Measurements from ENCODE around the gene MAN2B1.
"Not testable (repeated sequence)": the region's sequence is repeated elsewhere in the genome, so short reads cannot be mapped to it uniquely, and the experiment has no call there.

MAN2B1 gene

DNA sequence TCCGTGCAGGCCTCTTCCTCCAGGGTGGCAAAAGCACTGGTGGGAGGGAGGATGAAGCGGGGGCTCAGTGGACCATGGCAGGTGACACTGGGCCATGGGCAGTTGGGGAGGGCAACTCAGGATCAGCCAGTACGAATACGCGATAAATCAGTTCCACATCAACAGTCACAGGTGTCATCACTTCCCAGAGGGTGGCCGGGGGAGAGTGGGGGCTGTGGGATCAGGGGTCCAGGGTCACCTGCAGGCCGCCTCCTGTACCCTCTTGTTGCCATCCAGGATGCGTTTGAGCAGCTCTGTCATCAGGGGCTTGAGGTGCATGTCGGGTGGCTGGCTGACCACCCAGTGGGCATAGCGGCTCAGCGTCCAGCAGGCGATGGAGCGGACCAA, 39.8 kb upstream of the MAN2B1 start:
- in situ Hi-C loops (cut with MboI; ENCODE audit: low sequenced_read_pairs, unreplicated experiment) = no loop called here
- TF ChIP-seq CTCF (IDR thresholded peaks at IDR 0.05; ENCODE audit: borderline replicate concordance, control extremely low read depth, extremely low read depth, insufficient read depth, missing control alignments) = no peak
- no peak for DNase-seq (ENCODE audit: low spot score)

DNA sequence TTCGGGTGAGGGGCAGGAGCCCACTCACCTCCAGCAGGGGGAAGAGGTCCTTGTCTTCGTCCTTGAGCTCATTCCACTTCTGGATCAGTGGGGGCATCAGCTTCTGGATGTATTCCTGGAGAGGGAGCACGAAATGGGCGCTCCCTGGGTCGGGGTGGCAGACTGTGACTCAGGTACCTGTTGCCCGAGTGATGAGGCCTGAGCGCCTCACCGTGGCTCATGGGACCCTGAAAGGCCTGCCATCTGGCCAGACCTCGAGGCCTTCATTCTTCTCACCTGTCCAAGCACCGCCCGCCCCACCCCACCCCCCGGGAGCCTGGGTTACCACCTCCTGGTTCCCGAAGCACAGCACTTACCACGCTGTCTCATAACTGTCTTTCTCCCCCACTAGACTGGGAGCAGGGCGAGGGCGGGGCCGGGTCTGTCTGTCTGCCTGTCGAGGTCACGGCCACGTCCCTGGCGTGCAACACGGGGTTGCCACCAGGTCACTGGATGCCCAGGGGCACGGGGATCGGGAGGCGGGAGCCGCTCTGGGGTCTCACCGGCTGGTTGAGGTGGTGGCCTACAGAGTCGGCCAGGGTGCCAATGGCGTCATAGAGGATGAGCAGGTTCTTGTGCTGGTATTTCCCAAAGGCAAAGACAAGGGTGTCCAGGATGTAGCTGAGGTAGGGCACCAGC, 39.3 kb upstream of the MAN2B1 start:
- TF ChIP-seq CTCF (IDR thresholded peaks at IDR 0.05; ENCODE audit: borderline replicate concordance, control extremely low read depth, extremely low read depth, insufficient read depth, missing control alignments) = no peak
- in situ Hi-C loops (cut with MboI; ENCODE audit: low sequenced_read_pairs, unreplicated experiment) = no loop called here
- DNase-seq (ENCODE audit: low spot score) = no peak

- in situ Hi-C loops (cut with MboI; ENCODE audit: low sequenced_read_pairs, unreplicated experiment) = no loop called here
- TF ChIP-seq CTCF (IDR thresholded peaks at IDR 0.05; ENCODE audit: borderline replicate concordance, control extremely low read depth, extremely low read depth, insufficient read depth, missing control alignments) = no peak
- DNase-seq (ENCODE audit: low spot score) = no peak
Observed at GRCh38 chr19:12705169-12705568, 38.6 kb upstream of the MAN2B1 start.

- no peak for DNase-seq (ENCODE audit: low spot score)
- no peak for TF ChIP-seq CTCF (IDR thresholded peaks at IDR 0.05; ENCODE audit: borderline replicate concordance, control extremely low read depth, extremely low read depth, insufficient read depth, missing control alignments)
- in situ Hi-C loops (cut with MboI; ENCODE audit: low sequenced_read_pairs, unreplicated experiment) = no loop called here
Observed at GRCh38 chr19:12703046-12703445, 36.5 kb upstream of the MAN2B1 start.

DNA sequence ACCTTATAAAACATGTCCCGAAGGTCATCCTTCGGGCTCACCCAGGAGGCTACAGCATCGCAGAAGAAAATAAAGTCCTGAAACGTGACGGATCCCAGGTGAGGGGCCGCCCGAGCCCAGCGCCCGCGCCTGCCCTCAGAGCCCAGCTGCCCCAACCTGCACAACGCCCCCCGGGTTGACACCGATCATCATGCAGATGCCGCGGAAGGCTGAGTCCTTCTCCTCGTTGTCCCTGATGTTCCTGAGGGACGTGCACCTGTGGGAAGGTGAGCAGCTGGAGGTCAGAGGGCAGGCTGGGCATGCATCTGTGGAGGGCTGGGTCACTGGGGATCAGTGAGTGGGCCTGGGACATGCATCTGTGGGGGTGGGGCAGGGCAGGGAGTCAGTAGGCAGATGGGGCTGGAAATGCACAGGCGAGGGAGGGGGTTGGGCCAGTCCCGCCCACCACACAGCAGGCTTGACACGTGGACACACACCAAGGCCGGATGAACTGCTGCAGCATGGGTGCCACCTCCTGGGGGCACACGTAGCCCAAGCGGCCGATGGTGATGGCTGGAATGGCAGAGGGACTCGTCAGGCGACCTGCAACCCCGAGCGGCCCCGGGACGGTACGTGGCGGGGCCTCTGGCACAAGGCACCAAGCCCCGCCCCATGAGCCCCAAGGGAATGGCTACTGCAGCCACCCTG, 35.2 kb upstream of the MAN2B1 start:
- no peak for DNase-seq (ENCODE audit: low spot score)
- TF ChIP-seq CTCF (IDR thresholded peaks at IDR 0.05; ENCODE audit: borderline replicate concordance, control extremely low read depth, extremely low read depth, insufficient read depth, missing control alignments) = no peak
- in situ Hi-C loops (cut with MboI; ENCODE audit: low sequenced_read_pairs, unreplicated experiment) = no loop called here

DNA sequence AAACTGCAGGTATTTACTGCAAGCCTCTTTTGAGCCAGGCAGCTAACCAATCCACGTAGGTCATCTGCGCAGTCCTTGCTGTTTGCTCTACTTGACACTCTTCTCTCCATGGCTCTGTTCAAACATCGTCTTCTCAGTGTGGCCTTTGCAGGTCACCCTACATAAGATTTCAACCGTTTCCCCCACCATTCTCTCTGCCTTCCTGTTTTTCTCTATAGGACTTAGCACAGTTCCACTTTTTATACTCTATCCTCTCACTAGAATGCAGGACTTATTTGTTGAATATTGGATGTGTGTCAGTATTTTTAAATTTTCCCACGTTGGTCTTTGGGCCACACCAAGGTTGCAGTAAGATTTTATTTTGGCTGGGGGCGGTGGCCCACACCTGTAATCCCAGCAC, 31.6 kb upstream of the MAN2B1 start:
- DNase-seq (ENCODE audit: low spot score) = no peak
- in situ Hi-C loops (cut with MboI; ENCODE audit: low sequenced_read_pairs, unreplicated experiment) = no loop called here
- TF ChIP-seq CTCF (IDR thresholded peaks at IDR 0.05; ENCODE audit: borderline replicate concordance, control extremely low read depth, extremely low read depth, insufficient read depth, missing control alignments) = no peak

DNA sequence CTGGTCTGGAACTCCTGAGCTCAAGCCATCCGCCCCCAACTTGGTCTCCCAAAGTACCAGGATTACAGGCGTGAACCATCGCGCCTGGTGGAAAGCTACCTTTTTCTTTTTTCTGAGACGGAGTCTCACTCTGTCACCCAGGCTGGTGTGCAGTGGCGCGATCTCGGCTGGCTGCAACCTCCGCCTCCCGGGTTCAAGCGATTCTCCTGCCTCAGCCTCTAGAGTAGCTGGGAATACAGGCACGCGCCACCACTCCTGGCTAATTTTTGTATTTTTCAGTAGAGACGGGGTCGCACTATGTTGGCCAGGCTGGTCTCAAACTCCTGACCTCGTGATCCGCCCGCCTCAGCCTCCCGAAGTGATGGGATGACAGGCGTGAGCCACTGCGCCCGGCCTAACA, 30.9 kb upstream of the MAN2B1 start:
- DNase-seq (ENCODE audit: low spot score); in situ Hi-C loops (cut with MboI; ENCODE audit: low sequenced_read_pairs, unreplicated experiment): not testable (repeated sequence)

Data from GM13976 (cell line).